NCI-H524 treated with DMSO at 0.1 percent for 48 hours (cell line): Measurements from ENCODE around the gene PRR30.

Experiments used
- DNase-seq: peaks from one replicate; lab custom pipeline; 2025; lab: John Stamatoyannopoulos, UW

Gene PRR30

DNA sequence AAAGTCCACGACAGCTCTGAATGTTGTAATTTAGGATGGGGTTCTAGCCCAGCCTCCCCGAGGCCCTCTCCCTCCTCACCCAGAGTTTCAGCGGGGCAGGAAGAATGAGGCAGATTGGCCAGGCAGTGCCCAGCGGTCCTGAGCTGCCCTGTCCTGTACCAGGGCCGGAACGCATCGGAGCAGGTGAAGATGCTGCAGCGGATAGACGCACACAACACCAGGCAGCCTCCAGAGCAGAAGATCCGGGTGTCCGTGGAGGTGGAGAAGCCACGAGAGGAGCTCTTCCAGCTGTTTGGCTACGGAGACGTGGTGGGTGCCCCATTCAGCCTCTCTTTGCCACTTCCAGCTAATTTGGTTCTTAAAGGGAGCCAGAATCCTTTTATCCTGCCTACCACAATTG is 41.9 kb downstream of the PRR30 start:
- no peak for DNase-seq

DNA sequence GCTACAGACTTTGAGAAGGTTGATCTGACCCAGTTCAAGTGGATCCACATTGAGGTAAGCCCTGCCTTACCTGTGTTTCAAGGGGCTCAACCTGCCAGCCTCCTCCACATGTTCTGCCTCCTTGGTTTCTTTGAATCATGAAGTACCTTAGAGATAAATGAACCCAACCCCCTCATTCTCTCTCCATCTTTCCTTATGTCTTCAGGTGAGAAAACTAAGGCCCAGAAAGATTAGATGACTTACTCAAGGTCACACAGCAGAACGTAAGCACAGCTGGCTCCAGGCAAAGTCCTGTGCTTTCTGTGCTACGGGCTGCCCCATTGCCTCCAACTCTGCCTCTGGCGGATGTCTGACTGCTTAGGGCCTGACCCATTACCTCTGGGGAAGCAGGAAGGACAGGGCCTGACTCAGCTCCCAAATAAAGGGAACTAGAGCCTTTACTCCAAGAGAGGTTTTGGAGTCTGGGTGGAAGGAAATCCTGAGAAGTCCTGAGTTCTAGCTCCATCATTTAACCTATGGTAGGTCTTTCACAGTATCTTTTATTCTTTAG is 42.4 kb downstream of the PRR30 start:
- DNase-seq, result no peak

DNA sequence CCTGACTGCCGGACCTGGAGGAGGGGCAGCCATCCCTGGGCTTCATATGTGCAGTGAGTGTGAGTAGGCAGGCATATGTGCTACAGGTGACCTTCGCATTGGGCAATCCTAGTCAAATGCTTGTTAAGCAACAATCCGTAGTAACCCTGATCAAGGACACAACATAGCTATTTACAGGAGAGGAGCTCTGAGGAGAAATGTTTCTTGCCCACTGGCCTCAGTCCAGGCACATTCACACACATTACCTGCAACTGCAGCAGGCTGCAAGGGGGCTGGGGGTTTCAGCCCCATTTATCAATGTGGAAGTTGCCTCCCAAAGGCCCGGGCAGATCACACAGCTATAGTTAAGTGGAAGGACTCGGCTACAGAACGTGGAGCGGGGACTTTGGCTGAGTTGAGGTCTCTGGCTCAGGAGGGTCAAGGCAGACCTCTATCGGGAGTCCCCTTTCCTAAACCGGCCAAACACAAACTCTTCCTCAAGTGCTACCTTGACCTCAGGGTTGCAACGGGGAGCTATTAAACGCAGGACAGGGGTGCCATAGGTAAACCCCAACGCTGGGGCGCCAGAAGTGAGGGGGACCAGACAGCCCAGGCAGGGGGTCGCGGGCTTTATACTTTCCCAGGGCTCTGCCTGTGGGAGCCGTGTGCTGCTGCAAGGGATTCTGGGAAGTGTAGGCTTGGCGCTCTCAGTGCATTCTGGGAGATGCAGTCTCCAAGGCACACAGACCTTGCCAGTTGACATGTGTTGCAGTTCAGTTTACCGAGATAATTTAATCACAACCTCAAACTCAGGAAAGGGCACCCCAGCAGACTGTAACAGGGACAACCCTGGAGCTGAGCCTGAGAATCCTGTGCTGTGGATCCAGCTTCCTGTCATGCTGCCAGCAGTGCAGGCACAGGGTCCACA is 43.2 kb downstream of the PRR30 start:
- peak; percentile 38 for DNase-seq

DNA sequence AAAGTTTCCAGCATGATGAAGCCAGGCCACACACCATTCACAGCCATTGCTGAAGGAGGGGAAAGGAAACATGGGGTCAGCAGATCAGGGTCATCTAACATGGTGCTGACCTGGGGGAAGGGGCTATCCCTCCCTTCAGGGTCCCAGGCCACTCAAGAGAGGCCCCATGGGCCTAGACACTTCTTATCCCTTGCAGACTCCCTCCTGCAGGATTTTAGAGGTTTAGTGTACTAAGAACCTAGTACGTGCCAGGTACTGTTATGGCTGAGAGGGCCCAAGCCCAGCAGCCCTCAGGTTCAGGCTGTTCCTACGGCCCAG is 43.8 kb downstream of the PRR30 start:
- DNase-seq, result no peak

DNA sequence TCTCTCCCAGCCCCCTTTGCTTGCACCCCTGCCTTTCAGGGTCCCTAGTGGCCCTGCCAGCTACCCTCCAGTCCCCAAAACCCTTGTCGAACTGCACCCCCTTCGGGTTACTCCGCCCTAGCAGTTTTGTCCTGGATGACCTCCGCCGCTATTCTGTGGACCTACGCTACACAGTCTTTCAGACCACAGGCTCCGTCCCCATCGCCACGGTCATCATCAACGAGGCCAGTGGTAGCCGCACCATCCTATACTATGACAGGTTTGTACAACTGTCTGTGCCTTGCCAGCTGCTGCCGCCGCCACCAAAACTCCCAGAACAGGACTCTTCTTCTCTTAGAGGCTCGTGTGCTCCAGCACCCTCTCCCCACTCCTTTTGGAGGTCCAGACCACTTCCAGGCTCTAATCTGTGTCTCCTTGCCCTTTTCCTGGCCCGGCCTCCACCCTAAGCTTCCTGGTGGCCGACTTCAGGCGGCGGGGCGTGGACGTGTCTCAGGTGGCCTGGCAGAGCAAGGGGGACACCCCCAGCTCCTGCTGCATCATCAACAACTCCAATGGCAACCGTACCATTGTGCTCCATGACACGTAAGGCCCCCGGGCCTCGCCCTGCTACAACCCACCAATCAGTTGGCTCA is 44.7 kb downstream of the PRR30 start:
- no peak for DNase-seq

DNA sequence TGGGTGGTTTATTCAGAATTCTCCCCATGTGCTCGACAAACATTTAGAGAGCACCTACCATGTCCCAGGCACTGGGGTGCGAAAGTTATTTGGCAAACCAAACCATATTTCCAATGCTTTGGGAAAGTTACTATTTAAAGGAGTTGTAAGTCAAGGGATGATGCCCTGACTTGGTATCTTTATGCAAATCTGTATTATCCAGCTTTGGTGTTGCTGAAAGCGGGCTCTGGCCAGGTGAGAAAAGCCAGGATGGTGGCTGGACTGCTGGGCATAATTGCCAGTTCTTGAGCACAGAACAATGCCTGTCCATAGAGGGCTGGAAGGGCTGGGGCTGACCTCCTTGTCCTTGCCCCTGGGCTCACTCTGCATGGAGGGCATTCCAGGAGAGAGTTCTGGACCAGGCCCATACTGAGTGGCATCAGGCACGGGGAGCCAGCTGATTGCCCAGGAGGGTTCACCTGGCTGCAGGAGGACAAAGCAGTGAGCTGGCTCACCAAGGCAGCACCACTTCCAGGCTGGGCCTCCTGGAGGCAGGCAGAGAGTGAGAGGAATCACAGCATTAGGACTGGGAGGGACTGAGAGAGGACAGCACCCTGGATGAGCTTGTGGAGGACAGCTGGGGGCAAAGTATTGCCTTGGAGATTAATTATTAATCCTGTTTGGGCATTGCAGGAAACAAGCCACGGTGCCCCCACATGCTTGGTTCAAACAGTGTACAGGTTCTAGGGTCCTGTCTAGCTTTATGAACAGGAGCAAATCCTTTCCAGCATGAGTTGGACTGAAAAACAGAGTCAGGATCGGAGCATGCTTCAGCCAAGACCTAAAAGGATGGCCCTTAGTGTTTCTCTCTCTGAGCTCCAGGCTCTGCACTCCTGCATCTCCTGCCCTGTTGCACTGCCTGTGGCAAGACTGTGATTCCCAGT is 45.5 kb downstream of the PRR30 start:
- DNase-seq, result no peak

DNA sequence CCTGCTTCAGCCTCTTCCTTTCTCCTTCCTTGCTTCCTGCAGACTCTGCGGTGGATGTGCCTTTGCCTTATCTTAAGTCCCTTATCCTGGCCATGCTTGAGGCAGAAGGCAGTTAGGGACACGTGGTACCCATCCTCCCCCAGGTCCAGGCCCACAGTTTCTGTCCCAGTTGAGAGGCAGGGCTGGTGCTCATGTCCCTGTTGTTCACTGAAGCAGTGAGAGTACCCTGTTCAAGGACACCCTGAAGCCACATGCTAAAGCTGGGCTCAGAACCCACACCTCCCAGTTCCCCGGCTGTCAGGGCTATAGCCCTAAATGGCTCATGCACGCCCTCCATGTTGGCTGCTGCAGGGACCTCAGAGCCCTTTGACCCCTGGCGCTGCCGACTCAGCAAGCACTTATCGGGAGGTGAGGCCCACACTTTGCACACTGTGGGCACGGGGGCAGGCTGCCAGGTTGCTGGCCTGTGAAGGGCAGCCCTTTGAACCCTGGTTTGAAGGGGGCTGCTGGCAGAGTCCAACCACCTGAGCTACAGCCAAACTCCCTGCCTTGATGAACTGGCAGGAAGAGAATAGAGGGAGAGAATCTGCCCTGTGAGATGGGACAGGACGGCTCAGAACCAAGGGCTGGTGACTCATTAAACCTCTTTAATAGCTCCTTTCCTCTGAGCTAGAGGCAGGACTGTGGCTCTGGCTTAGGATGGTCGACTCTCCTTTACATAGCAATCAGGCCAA is 46.3 kb downstream of the PRR30 start:
- DNase-seq, result no peak

DNA sequence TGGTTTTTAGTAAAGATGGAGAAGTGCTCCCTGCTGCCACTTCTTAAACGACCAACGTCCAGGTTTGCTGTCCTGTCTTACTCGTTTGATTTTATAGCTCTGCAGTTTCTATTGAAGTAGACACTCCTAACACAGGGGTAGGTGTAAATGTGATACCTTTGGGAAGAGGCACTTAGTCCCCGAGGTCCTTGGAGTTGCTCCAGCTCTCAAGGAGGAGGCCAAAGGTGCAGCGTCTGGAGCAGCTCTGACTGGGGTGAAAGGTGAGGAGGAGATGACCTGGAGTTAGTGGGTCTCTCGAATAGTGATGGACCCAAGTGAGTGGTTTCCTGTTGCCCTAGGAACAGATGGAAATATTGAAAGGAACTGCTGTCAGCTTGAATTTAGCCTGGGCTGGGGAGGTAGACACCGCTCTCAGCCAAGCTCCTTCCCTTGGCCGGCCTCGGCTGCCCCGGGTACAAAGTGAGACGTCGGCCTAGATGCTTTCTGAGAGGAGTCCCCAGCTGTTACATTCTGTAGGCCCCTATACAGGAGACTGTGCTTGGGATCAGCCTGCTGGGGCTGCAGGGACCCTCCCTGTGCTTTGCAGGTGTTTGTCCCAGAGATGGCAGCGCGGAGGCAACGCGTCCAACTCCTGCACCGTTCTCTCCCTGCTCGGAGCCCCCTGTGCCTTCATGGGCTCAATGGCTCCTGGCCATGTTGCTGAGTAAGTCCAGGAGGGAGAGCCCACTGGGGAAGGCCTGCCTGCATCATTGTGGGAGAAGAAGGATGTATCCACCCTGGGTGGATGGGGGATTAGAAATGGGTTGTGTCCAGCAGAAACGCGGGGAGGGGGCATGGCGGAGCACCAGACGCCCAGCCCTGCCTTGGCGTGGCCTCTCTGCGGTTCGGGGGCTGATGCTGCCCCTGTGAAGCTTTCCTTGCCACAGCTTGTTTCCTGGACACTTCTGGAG is 47.2 kb downstream of the PRR30 start:
- no peak for DNase-seq

DNA sequence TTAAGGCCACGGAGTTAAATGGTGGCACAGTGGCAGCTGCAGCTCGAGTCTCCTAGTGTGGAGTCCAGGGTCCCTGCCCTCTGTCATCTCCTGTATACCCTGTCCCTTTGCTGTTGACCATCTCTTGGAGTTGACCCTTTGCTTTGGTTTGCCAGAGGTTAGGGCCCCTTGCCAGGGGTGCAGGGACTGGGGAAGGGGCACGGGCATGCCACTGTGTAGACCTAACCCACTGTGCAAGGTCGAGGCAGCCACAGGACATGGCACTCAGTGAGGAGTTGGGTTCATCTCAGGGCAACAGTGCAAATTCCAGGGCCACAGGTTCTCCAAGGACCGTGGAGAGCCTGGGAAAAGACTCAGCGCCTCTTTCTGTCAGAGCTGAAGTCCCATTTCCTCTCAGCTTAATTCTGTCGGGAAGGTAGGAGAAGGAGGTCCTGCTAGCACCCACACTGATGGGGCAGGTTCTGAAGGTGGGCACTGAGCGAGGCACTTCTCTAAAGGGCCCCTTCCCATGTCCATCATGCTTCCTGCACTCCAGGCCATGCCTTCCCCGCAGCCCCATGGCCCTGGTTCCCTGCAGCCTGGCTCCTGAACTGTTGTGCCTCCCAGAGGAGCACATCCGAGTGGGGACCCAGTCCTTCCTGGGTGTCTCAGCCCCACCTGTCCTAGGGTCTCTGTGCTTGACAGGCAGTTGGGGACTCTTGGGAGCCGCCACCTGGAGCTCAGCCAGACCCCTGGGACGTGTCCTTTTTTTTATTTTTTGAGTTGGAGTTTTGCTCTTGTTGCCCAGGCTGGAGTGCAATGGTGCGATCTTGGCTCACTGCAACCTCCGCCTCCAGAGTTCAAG is 49.9 kb downstream of the PRR30 start:
- no peak for DNase-seq

DNA sequence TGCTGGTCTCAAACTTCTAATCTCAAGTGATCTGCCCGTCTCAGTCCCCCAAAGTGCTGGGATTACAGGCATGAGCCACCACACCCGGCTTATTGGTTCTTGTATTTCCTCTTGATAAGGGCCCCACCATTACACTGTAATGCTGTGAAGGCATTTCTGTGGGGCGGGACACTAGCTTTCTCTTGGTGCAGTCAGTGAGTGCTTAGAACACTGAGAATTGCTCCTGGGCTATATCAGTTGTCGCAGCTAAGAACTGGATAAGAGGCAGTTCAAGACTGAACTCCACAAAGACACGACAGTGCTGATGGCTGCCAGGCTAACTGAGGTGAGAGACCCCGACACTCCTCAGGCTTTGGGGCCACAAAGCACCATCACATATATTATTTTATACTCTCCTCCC is 50.6 kb downstream of the PRR30 start:
- no peak for DNase-seq

DNA sequence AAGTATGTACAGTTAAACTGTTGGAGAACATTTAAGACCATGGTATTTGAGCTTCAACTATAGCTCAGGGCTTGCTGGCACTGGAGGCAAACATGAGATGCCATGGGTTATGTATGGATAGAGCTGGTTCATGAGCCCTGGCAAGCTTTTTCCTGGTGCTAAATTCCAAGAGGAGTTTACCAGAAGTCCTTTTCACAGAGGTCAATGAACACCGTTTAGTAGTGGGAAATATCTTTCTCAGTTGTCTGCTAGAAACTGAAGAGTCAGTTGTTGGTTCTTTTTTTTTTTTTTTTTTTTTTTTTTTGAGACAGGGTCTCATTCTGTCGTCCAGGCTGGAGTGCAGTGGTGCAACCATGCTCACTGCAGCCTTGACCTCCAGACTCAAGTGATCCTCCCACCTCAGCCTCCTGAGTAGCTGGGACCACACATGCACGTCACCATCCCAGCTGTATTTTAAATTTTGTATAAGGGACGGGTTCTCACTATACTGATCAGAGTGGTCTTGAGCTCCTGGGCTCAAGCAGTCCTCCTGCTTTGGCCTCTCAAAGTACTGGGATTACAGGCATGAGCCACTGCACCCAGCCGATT is 51.3 kb downstream of the PRR30 start:
- DNase-seq, result no peak
